Tibial artery (tissue), 4 donors: ENCODE results near the gene DHODH.
A peak's percentile ranks its signal among the peaks of the same experiment; 100 is the strongest.

Experiments
- DNase-seq, 2 donors: peaks; one replicate each; pipeline ENCODE4 v3.0.0-alpha.2; 2019
- H3K27ac ChIP-seq, 2 donors: fragments of 200-600 bp; sonication (generic) in 1 of 2; 1 replicate in 1 of 2; 2 replicates in 1 of 2; pipeline ENCODE4 v1.5.1; 2018 to 2019; ENCODE audit warnings: mild to moderate bottlenecking in 1 of 2
- H3K27me3 ChIP-seq, 2 donors: fragments of 200-600 bp; sonication (generic) in 1 of 2; one replicate each; pipeline versions ENCODE4 v1.5.1 to v1.6.0; 2016 to 2019
- H3K36me3 ChIP-seq, 3 donors: fragments of 200-600 bp; sonication (generic) in 2 of 3; one replicate each; pipeline ENCODE4 v1.5.1; 2016 to 2019; ENCODE audit warnings: mild to moderate bottlenecking in 2 of 3
- H3K4me1 ChIP-seq, 4 donors: fragments of 200-600 bp; sonication (generic) in 2 of 4; 1 replicate in 3 of 4; 2 replicates in 1 of 4; pipeline ENCODE4 v1.5.1; 2016 to 2019
- H3K4me3 ChIP-seq, 2 donors: fragments of 200-600 bp; sonication (generic) in 1 of 2; 1 replicate in 1 of 2; 2 replicates in 1 of 2; pipeline ENCODE4 v1.5.1; 2018 to 2019; ENCODE audit warnings: mild to moderate bottlenecking in 2 of 2
- H3K9me3 ChIP-seq, 3 donors: fragments of 200-600 bp; sonication (generic) in 1 of 3; one replicate each; pipeline ENCODE4 v1.5.1; 2016 to 2019
- CTCF ChIP-seq, 2 experiments: fragments of 200-600 bp in 1 of 2; fragments of 450-650 bp in 1 of 2; IDR thresholded peaks; one replicate each; pipeline ENCODE4 v1.5.1; 2017 to 2019; ENCODE audit warnings: antibody characterized with exemption in 2 of 2, mild to moderate bottlenecking in 1 of 2, moderate library complexity in 1 of 2
- intact Hi-C: fragments of 100-400 bp; cut with DNase I; formaldehyde crosslinking; loops from one replicate; pipeline ENCODE4 v1.15.0; 2023; ENCODE audit warnings: low total_unique reads

Gene DHODH

DNA sequence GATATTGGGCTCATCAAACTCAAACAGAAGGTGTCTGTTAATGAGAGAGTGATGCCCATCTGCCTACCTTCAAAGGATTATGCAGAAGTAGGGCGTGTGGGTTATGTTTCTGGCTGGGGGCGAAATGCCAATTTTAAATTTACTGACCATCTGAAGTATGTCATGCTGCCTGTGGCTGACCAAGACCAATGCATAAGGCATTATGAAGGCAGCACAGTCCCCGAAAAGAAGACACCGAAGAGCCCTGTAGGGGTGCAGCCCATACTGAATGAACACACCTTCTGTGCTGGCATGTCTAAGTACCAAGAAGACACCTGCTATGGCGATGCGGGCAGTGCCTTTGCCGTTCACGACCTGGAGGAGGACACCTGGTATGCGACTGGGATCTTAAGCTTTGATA, 51.9 kb downstream of the DHODH start:
- TF ChIP-seq CTCF (IDR thresholded peaks at IDR 0.05), result no peak
- intact Hi-C loops, result no loop called here
- no peak overlapping the region for H3K27ac ChIP-seq
- peaks cover 0 to 3% (median 0%) of the 10 kb centered on the region in 3 donors for H3K36me3 ChIP-seq
- H3K9me3 ChIP-seq, result no peaks in the 10 kb centered on the region
- H3K27me3 ChIP-seq, result no peaks in the 10 kb centered on the region
- H3K4me1 ChIP-seq, result no peaks in the 10 kb centered on the region
- no peak overlapping the region for H3K4me3 ChIP-seq
- DNase-seq, result no peak

DNA sequence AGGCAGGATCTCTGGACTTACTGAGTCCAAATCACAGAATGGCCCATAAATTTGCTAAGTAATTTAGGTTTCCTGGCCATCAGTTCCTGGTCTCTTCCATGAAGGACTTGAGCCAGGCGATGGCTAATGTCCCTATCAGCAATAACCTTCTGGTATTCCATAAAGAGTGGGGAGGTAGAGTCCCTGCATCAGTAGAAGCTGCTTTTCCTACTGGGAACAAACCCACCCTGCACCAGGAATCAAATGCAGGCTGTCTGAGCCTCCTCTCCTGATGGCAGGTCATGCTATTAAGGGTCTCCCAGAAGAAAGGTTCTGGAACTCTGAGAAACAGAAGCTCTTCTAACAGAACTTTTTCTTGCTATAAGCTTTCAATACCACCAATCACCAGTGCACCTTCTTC, 53.0 kb downstream of the DHODH start:
- Histone ChIP-seq H3K27ac (no peak overlapping the region), H3K27me3 (no peaks in the 10 kb centered on the region), H3K4me1 (no peaks in the 10 kb centered on the region), H3K9me3 (no peaks in the 10 kb centered on the region), H3K4me3 (no peak overlapping the region), H3K36me3 (peaks cover 0 to 3% (median 0%) of the 10 kb centered on the region in 3 donors)
- no peak for DNase-seq
- intact Hi-C loops, result no loop called here
- TF ChIP-seq CTCF (IDR thresholded peaks at IDR 0.05), result no peak

GRCh38 chr16:72064361-72064894, 55.9 kb downstream of the DHODH start:
- Histone ChIP-seq H3K4me1 (no peaks in the 10 kb centered on the region), H3K9me3 (no peaks in the 10 kb centered on the region), H3K4me3 (no peak overlapping the region), H3K36me3 (peaks cover 0 to 3% (median 0%) of the 10 kb centered on the region in 3 donors), H3K27me3 (no peaks in the 10 kb centered on the region), H3K27ac (no peak overlapping the region)
- DNase-seq, result no peak
- intact Hi-C loops, result no loop called here
- TF ChIP-seq CTCF (IDR thresholded peaks at IDR 0.05), result no peak

DNA sequence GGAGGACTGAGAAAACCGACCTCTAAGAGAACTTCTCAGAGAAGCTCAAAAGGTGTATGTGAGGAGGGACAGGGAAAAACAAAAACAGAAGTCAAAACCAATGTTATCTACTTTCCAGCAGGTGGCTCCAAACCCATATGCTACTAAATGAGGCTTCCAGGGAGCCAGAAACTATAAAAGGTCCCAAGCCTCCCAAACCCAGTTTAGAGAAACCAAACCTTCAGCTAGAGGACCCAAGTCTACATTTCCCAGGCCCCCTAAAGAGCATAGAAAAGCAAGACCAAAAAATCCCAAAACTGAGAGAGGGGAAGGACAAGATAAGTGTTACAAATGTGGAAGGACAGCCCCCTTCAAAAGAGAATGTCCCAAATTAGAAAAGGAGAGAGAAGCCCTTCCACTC, 58.2 kb downstream of the DHODH start:
- Histone ChIP-seq H3K4me3 (no peak overlapping the region), H3K36me3 (peaks cover 0 to under 1% (median 0%) of the 10 kb centered on the region in 3 donors), H3K27me3 (no peaks in the 10 kb centered on the region), H3K4me1 (no peaks in the 10 kb centered on the region), H3K27ac (no peak overlapping the region), H3K9me3 (no peaks in the 10 kb centered on the region)
- TF ChIP-seq CTCF (IDR thresholded peaks at IDR 0.05), result peak; percentile 41 to 55
- no peak for DNase-seq
- intact Hi-C loops, result no loop called here

- Histone ChIP-seq H3K9me3 (no peaks in the 10 kb centered on the region), H3K27me3 (no peaks in the 10 kb centered on the region), H3K4me1 (peaks cover 0 to 21% (median 15%) of the 10 kb centered on the region in 4 donors), H3K4me3 (no peak overlapping the region), H3K36me3 (no peaks in the 10 kb centered on the region), H3K27ac (no peak overlapping the region)
- intact Hi-C loops, result no loop called here
- TF ChIP-seq CTCF (IDR thresholded peaks at IDR 0.05), result no peak
- no peak for DNase-seq
Measured at GRCh38 chr16:72068930-72069329, 60.4 kb downstream of the DHODH start.
